Spleen (tissue), 11 donors: Measurements from ENCODE around the gene SLC9A3. TPM values are rescaled to one million over a fixed set of nuclear protein-coding genes. Genes with fewer than 3 reads are reported as not detected.

Source experiments
- DNase-seq: peaks from one replicate; pipeline ENCODE4 v3.0.0-alpha.2; 2020
- H3K27ac ChIP-seq, 8 donors: fragments of 200-600 bp; sonication (generic) in 7 of 8; 1 replicate in 4 of 8; 2 replicates in 4 of 8; pipeline versions ENCODE4 v1.5.0 to v1.8.0; 2016 to 2021; ENCODE audit warnings: inconsistent platforms in 4 of 8, mild to moderate bottlenecking in 4 of 8, moderate library complexity in 1 of 8
- H3K27me3 ChIP-seq, 7 donors: fragments of 200-600 bp; sonication (generic) in 6 of 7; replicated peaks in 1 of 7; 1 replicate in 4 of 7; 2 replicates in 3 of 7; pipeline versions ENCODE4 v1.5.0 to v1.8.0; 2016 to 2021; ENCODE audit warnings: inconsistent platforms in 3 of 7, mild to moderate bottlenecking in 1 of 7
- H3K36me3 ChIP-seq, 6 donors: fragments of 200-600 bp; sonication (generic) in 5 of 6; 1 replicate in 4 of 6; 2 replicates in 2 of 6; pipeline versions ENCODE4 v1.5.0 to v1.8.0; 2016 to 2021; ENCODE audit warnings: inconsistent platforms in 2 of 6
- H3K4me1 ChIP-seq, 6 donors: fragments of 200-600 bp; sonication (generic) in 5 of 6; 1 replicate in 3 of 6; 2 replicates in 3 of 6; pipeline versions ENCODE4 v1.5.0 to v1.8.0; 2016 to 2021; ENCODE audit warnings: inconsistent platforms in 3 of 6
- H3K4me3 ChIP-seq, 8 donors: fragments of 200-600 bp; sonication (generic) in 7 of 8; 1 replicate in 4 of 8; 2 replicates in 4 of 8; pipeline versions ENCODE4 v1.5.0 to v1.8.0; 2016 to 2021; ENCODE audit warnings: inconsistent platforms in 4 of 8, mild to moderate bottlenecking in 4 of 8, moderate library complexity in 2 of 8
- H3K9me3 ChIP-seq, 8 donors: fragments of 200-600 bp; sonication (generic) in 7 of 8; 1 replicate in 4 of 8; 2 replicates in 4 of 8; pipeline versions ENCODE4 v1.5.0 to v1.8.0; 2016 to 2021; ENCODE audit warnings: inconsistent platforms in 4 of 8
- POLR2A ChIP-seq, 3 donors: fragments of 450-650 bp; IDR thresholded peaks; one replicate each; pipeline ENCODE4 v1.5.1; 2017; ENCODE audit warnings: antibody characterized with exemption in 3 of 3, mild to moderate bottlenecking in 1 of 3
- POLR2AphosphoS5 ChIP-seq, 3 donors: sonication (generic); formaldehyde crosslinking; IDR thresholded peaks; one replicate each; pipeline ENCODE4 v1.5.1; 2017; ENCODE audit warnings: antibody characterized with exemption in 3 of 3
- WGBS, 5 donors: extraction: QIAGEN DNeasy Blood & Tissue Kit in 3 of 5; methylation state at CpG; one replicate each; pipeline versions ENCODE4 v1.1.5 to v1.1.7; 2013 to 2018; 5-methylcytosine and 5-hydroxymethylcytosine counted together
- intact Hi-C: fragments of 100-400 bp; cut with DNase I; formaldehyde crosslinking; loops from one replicate; pipeline ENCODE4 v1.15.0; 2023; ENCODE audit warnings: low total_unique reads
- polyA plus RNA-seq, 3 donors: library from polyadenylated mRNA; stranded (reverse); fragments of 200-250 nt; gene quantifications; one replicate each; pipeline ENCODE4 v1.2.1, GENCODE V29; 2013
- total RNA-seq, 7 donors: library from RNA; depleted of rRNA in 3 of 7; stranded (reverse); fragments of >200 nt in 3 of 7; fragmentation: NEBNext Ultra II Directional in 4 of 7; extraction: Animal tissue kit (Norgen Biotek cat#: 25700) in 4 of 7; gene quantifications; one replicate each; pipeline versions ENCODE4 v1.1.0 to v1.2.1, GENCODE V29; 2016 to 2021
- TF ChIP-seq, protein P1 (sequence below), 11 experiments: fragments of 200-600 bp in 7 of 11; fragments of 450-650 bp in 4 of 11; sonication (generic) in 4 of 11; IDR thresholded peaks in 8 of 11; conservative IDR thresholded peaks in 3 of 11; 1 replicate in 7 of 11; 2 replicates in 4 of 11; pipeline versions ENCODE4 v1.4.0 to v1.8.0; 2016 to 2021; ENCODE audit warnings: antibody characterized with exemption in 11 of 11, inconsistent platforms in 4 of 11, mild to moderate bottlenecking in 1 of 11
- donor health status: healthy with polysubstance abuse.
- donor health status: DM: no; HTN: no; CAD: no; lungs with moderate emphysema.
- donor health status: DM: no; HTN: no; CAD: no.
- donor health status: Bipolar disorder and iron deficiency.
- donor health status: healthy.
- donor health status: DM: no; HTN: no; CAD: no.
- donor health status: DM: yes; HTN: yes; CAD: no.

The SLC9A3 gene
- total and polyA plus RNA-seq, 10 donors: 1.0 to 3.2 (median 1.5) TPM

GRCh38 chr5:463301-463700 lies 60.9 kb downstream of the SLC9A3 start:
- H3K36me3 ChIP-seq: peaks cover 0 to 91% (median 76%) of the 10 kb centered on the region in 6 donors
- DNase-seq: peak; percentile 64

GRCh38 chr5:462051-462481 lies 62.2 kb downstream of the SLC9A3 start:
- Histone ChIP-seq H3K9me3 (no peaks in the 10 kb centered on the region), H3K36me3 (peaks cover 0 to 100% (median 86%) of the 10 kb centered on the region in 6 donors), H3K27me3 (no peaks in the 10 kb centered on the region), H3K4me1 (peaks cover 0 to 28% (median 8%) of the 10 kb centered on the region in 6 donors), H3K4me3 (no peak overlapping the region), H3K27ac (no peak overlapping the region)
- peak; percentile 59 for DNase-seq
- WGBS, 5 donors: 95 to 99% (median 96%) methylated on average over 24 of the region's 24 CpGs
- TF ChIP-seq POLR2AphosphoS5 (IDR thresholded peaks at IDR 0.05) (peak in 1 of 3 donors; percentile 33), POLR2A (IDR thresholded peaks at IDR 0.05) (no peak)
- intact Hi-C loops: no loop called here

More at GRCh38 chr5:463301-463700, 60.9 kb downstream of the SLC9A3 start:
- Histone ChIP-seq H3K4me3 (no peak overlapping the region), H3K9me3 (no peaks in the 10 kb centered on the region), H3K27me3 (no peaks in the 10 kb centered on the region), H3K4me1 (peaks cover 0 to 28% (median 8%) of the 10 kb centered on the region in 6 donors), H3K27ac (peak overlapping the region in 4 of 8 donors; percentile 38 to 64 (median 46))
- TF ChIP-seq POLR2A (IDR thresholded peaks at IDR 0.05) (no peak), POLR2AphosphoS5 (IDR thresholded peaks at IDR 0.05) (no peak)
- TF ChIP-seq, protein P1, sequence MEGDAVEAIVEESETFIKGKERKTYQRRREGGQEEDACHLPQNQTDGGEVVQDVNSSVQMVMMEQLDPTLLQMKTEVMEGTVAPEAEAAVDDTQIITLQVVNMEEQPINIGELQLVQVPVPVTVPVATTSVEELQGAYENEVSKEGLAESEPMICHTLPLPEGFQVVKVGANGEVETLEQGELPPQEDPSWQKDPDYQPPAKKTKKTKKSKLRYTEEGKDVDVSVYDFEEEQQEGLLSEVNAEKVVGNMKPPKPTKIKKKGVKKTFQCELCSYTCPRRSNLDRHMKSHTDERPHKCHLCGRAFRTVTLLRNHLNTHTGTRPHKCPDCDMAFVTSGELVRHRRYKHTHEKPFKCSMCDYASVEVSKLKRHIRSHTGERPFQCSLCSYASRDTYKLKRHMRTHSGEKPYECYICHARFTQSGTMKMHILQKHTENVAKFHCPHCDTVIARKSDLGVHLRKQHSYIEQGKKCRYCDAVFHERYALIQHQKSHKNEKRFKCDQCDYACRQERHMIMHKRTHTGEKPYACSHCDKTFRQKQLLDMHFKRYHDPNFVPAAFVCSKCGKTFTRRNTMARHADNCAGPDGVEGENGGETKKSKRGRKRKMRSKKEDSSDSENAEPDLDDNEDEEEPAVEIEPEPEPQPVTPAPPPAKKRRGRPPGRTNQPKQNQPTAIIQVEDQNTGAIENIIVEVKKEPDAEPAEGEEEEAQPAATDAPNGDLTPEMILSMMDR (IDR thresholded peaks at IDR 0.05 in 8 of 11, conservative IDR thresholded peaks at IDR 0.05 in 3 of 11): no peak
- intact Hi-C loops: no loop called here
- WGBS, 5 donors: 78 to 89% (median 82%) methylated on average over 7 of the region's 7 CpGs

GRCh38 chr5:460273-460625 lies 64.0 kb downstream of the SLC9A3 start:
- no peaks in the 10 kb centered on the region for H3K27me3 ChIP-seq
- intact Hi-C loops: no loop called here
- no peak for TF ChIP-seq POLR2AphosphoS5 (IDR thresholded peaks at IDR 0.05)
- TF ChIP-seq POLR2A (IDR thresholded peaks at IDR 0.05): no peak
- TF ChIP-seq, protein P1 (IDR thresholded peaks at IDR 0.05 in 8 of 11, conservative IDR thresholded peaks at IDR 0.05 in 3 of 11): no peak
- peak; percentile 70 for DNase-seq
- 94 to 99% (median 97%) methylated on average over 6 to 8 of the region's 8 CpGs for WGBS, 5 donors
- H3K9me3 ChIP-seq: no peaks in the 10 kb centered on the region
- peaks cover 0 to 100% (median 84%) of the 10 kb centered on the region in 6 donors for H3K36me3 ChIP-seq
- peaks cover 0 to 24% (median 8%) of the 10 kb centered on the region in 6 donors for H3K4me1 ChIP-seq
- no peak overlapping the region for H3K27ac ChIP-seq
- H3K4me3 ChIP-seq: no peak overlapping the region

DNA sequence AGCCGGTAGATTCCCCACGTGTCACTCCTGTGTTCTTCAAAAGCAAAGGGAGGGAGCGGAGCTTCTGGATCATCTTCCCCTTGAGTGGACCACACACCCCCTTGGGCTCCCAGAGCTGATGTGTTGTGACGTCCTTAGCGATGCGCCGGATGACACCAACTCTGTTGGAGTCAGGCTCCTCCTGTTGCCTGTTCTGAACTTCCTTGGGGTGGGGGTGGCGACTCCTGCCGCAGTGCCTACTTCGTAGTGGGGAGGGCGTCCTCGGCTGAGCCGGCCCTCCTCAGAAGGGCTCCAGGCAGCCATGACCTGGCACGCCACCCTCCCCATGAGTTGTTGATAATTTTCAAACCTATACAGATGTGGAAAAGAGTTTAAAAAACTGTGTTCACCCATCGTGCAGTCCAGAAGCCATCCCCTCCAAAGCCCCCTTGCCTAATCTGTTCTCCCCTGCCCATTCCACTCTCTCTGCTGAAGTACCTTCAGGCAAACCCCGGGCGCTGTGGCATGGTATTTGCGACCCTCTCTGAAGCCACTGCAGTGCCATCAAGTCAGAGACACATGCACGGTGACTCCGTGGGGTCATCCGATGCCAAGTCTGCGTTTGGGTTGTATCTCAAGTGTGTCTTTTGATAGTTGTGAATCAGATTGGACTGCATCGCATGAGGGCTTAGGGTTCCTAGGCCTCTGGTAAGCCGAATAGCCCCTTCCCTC lies 64.5 kb downstream of the SLC9A3 start:
- TF ChIP-seq, protein P1 (IDR thresholded peaks at IDR 0.05 in 8 of 11, conservative IDR thresholded peaks at IDR 0.05 in 3 of 11): no peak
- TF ChIP-seq POLR2AphosphoS5 (IDR thresholded peaks at IDR 0.05) (peak in 1 of 3 donors; percentile 33), POLR2A (IDR thresholded peaks at IDR 0.05) (no peak)
- peak; percentile 69 for DNase-seq
- Histone ChIP-seq H3K9me3 (no peaks in the 10 kb centered on the region), H3K4me3 (no peak overlapping the region), H3K36me3 (peaks cover 0 to 100% (median 84%) of the 10 kb centered on the region in 6 donors), H3K4me1 (peaks cover 0 to 22% (median 7%) of the 10 kb centered on the region in 6 donors), H3K27ac (no peak overlapping the region), H3K27me3 (no peaks in the 10 kb centered on the region)
- WGBS, 5 donors: 92 to 98% (median 97%) methylated on average over 24 of the region's 24 CpGs
- intact Hi-C loops: no loop called here
